K562 (cell line): ENCODE measurements around the gene COL26A1. TPM values are rescaled to one million over a fixed set of nuclear protein-coding genes. Genes with fewer than 3 reads are reported as not detected.

Experiments
- ATAC-seq: fragments of 200-7000 bp; cut with Tn5 transposase; 3 replicates; pipeline ENCODE4 v1.9.1; 2020; ENCODE audit warnings: moderate library complexity
- BruUV-seq: library from RNA; stranded (reverse); fragments of 400-500 nt; replicated peaks from 2 replicates; lab custom pipeline; 2021; lab: Mats Ljungman, UMichigan
- CTCF ChIA-PET: fragments of 300-600 bp; formaldehyde crosslinking; extraction: SDS; loops from one replicate; lab custom pipeline; 2021; ENCODE audit warnings: low intra/inter-chr PET ratio; lab: Yijun Ruan, JAX
- POLR2A ChIA-PET: fragments of 300-600, 350-650 bp; sonication (Branson Sonifier 250); formaldehyde crosslinking; extraction: SDS; loops from one replicate; lab custom pipeline; 2021; ENCODE audit warnings: antibody characterized with exemption, inconsistent platforms; lab: Yijun Ruan, JAX
- DNase-seq, 4 experiments: peaks; one replicate each; pipeline versions ENCODE4 v3.0.0 to v3.0.0-alpha.2; 2011 to 2018; ENCODE audit warnings: low spot score in 3 of 4, mixed read lengths in 3 of 4; ENCODE audit errors: extremely low read depth in 1 of 4
- FAIRE-seq: peaks from 2 replicates; lab custom pipeline; 2011; peaks lifted over from hg19 to GRCh38; lab: Jason Lieb, UNC
- H2AFZ ChIP-seq: 2 replicates; pipeline ENCODE4 v1.6.0; 2011; ENCODE audit warnings: low read depth, low read length, control low read depth, inconsistent platforms
- H3K27ac ChIP-seq: fragments of 200-600 bp; 3 replicates; pipeline ENCODE4 v1.8.0; 2011; ENCODE audit warnings: low read depth, mild to moderate bottlenecking, control low read depth, inconsistent platforms, low read length, moderate library complexity, mixed read lengths; ENCODE audit errors: extremely low read depth
- H3K27me3 ChIP-seq, 2 experiments: fragments of 300-600 bp in 1 of 2; 2 replicates in 1 of 2; 3 replicates in 1 of 2; pipeline versions ENCODE4 v1.6.0 to v1.8.0; 2011; ENCODE audit warnings: inconsistent platforms in 2 of 2, low read length in 2 of 2, mild to moderate bottlenecking in 1 of 2, mixed read lengths in 1 of 2, moderate library complexity in 1 of 2; ENCODE audit not compliant: control insufficient read depth in 2 of 2, insufficient read depth in 2 of 2
- H3K36me3 ChIP-seq: fragments of 300-600 bp; 3 replicates; pipeline ENCODE4 v1.8.0; 2011; ENCODE audit warnings: mild to moderate bottlenecking, low read length, inconsistent platforms; ENCODE audit not compliant: control insufficient read depth, insufficient read depth
- H3K4me1 ChIP-seq, 2 experiments: fragments of 200-600 bp in 1 of 2; replicated peaks in 1 of 2; 2 replicates in 1 of 2; 3 replicates in 1 of 2; pipeline versions ENCODE4 v1.5.1 to v1.8.0; 2011; ENCODE audit warnings: inconsistent platforms in 2 of 2, low read length in 2 of 2, mild to moderate bottlenecking in 1 of 2, mixed read lengths in 1 of 2, moderate library complexity in 1 of 2; ENCODE audit not compliant: control insufficient read depth in 2 of 2, insufficient read depth in 2 of 2
- H3K4me2 ChIP-seq: 2 replicates; pipeline ENCODE4 v1.6.1; 2011; ENCODE audit warnings: low read length, control low read depth, inconsistent platforms, mixed read lengths; ENCODE audit not compliant: insufficient read depth
- H3K4me3 ChIP-seq: fragments of 200-600 bp; sonication (generic), shearing (Covaris generic); 2 replicates; pipeline ENCODE4 v1.5.1; 2016; ENCODE audit warnings: control low read depth, inconsistent platforms
- H3K79me2 ChIP-seq: fragments of 200-600 bp; 3 replicates; pipeline ENCODE4 v1.8.0; 2011; ENCODE audit warnings: low read length, inconsistent platforms; ENCODE audit not compliant: control insufficient read depth, insufficient read depth
- H3K9ac ChIP-seq, 2 experiments: 2 replicates each; pipeline versions ENCODE4 v1.6.0 to v1.6.1; 2011; ENCODE audit warnings: low read depth in 2 of 2, low read length in 2 of 2, control low read depth in 1 of 2, inconsistent platforms in 1 of 2, mild to moderate bottlenecking in 1 of 2, mixed read lengths in 1 of 2; ENCODE audit not compliant: insufficient read depth in 1 of 2
- H3K9me1 ChIP-seq: one replicate; pipeline ENCODE4 v1.6.0; 2011; ENCODE audit warnings: inconsistent platforms, mild to moderate bottlenecking, low read length, moderate library complexity; ENCODE audit not compliant: control insufficient read depth, insufficient read depth
- H3K9me3 ChIP-seq: replicated peaks from 2 replicates; pipeline ENCODE4 v1.5.1; 2011; ENCODE audit warnings: low read depth, low read length, inconsistent platforms; ENCODE audit not compliant: control insufficient read depth, insufficient read depth
- H4K20me1 ChIP-seq: replicated peaks from 2 replicates; pipeline ENCODE4 v1.6.1; 2011; ENCODE audit warnings: low read length, inconsistent platforms, mixed read lengths; ENCODE audit not compliant: control insufficient read depth, insufficient read depth
- CAMTA2 ChIP-seq: fragments of 250-450 bp; sonication (Bioruptor Pico); conservative IDR thresholded peaks from 2 replicates; pipeline ENCODE4 v1.5.1; 2022
- RB1 ChIP-seq: fragments of 450-650 bp; IDR thresholded peaks from 2 replicates; pipeline ENCODE4 v1.6.1; 2017; ENCODE audit warnings: low read depth, mild to moderate bottlenecking
- STAT5A ChIP-seq: IDR thresholded peaks from 2 replicates; pipeline ENCODE4 v1.6.1; 2012; ENCODE audit warnings: low read length, inconsistent platforms, borderline replicate concordance
- ZBED1 ChIP-seq: IDR thresholded peaks from 2 replicates; pipeline ENCODE4 v1.6.1; 2014
- WGBS: fragments of 100-300 bp; shearing (Covaris generic); methylation state at CpG from one replicate; pipeline ENCODE4 v1.1.6; 2016; ENCODE audit warnings: low coverage, mixed read lengths; ENCODE audit not compliant: insufficient coverage; ENCODE audit errors: missing lambda C conversion rate; 5-methylcytosine and 5-hydroxymethylcytosine counted together
- in situ Hi-C: fragments of 300-500 bp; cut with MboI; formaldehyde crosslinking; loops from 4 replicates; pipeline ENCODE4 v1.15.0; 2018; ENCODE audit warnings: inconsistent platforms, mixed read lengths
- intact Hi-C: fragments of 100-400 bp; cut with micrococcal nuclease; formaldehyde crosslinking; loops from 2 replicates; pipeline ENCODE4 v1.14.2; 2022
- polyA plus RNA-seq, 8 experiments: library from polyadenylated mRNA; depleted of rRNA in 4 of 8; stranded (reverse) in 5 of 8; unstranded in 3 of 8; fragments of >200 nt; fragmentation: Nextera tagmentation in 2 of 8; fragmentation: Illumina TruSeq in 1 of 8; extraction: Ambion mirVana in 2 of 8; extraction: Trizol in 1 of 8; gene quantifications; 2 replicates each; pipeline versions ENCODE4 v1.2.1 to v1.2.3, GENCODE V29; 2011 to 2014; ENCODE audit warnings: inconsistent platforms in 1 of 8, missing spikeins in 1 of 8
- total RNA-seq, 7 experiments: library from RNA; depleted of rRNA in 6 of 7; stranded (reverse); fragments of >200 nt in 6 of 7; fragmentation: Illumina TruSeq in 2 of 7; extraction: Trizol in 2 of 7; gene quantifications; 2 replicates each; pipeline versions ENCODE4 v1.2.1 to v1.2.3, GENCODE V29; 2011 to 2021; ENCODE audit warnings: low replicate concordance in 1 of 7
- TF ChIP-seq, protein P1 (sequence below): conservative IDR thresholded peaks from 2 replicates; pipeline ENCODE4 v1.6.1; 2011; ENCODE audit warnings: low read depth, mild to moderate bottlenecking, low read length; ENCODE audit not compliant: control insufficient read depth
- TF ChIP-seq, protein P2 (sequence below): fragments of 200-600 bp; sonication (generic); IDR thresholded peaks from one replicate; pipeline ENCODE4 v1.6.1; 2012; ENCODE audit warnings: mild to moderate bottlenecking, low read depth, low read length, inconsistent platforms
- TF ChIP-seq, protein P3 (sequence below): fragments of 250-450 bp; sonication (Bioruptor Pico); IDR thresholded peaks from 2 replicates; pipeline ENCODE4 v1.4.0; 2020; ENCODE audit warnings: mild to moderate bottlenecking, moderate library complexity, borderline replicate concordance

Gene COL26A1
- total and polyA plus RNA-seq, 9 of the 15 experiments (the other 6 are each of a cell fraction or from before 2014, with no cell fraction given) = 0.04 to 0.39 (median 0.07) TPM; not detected in 5

DNA sequence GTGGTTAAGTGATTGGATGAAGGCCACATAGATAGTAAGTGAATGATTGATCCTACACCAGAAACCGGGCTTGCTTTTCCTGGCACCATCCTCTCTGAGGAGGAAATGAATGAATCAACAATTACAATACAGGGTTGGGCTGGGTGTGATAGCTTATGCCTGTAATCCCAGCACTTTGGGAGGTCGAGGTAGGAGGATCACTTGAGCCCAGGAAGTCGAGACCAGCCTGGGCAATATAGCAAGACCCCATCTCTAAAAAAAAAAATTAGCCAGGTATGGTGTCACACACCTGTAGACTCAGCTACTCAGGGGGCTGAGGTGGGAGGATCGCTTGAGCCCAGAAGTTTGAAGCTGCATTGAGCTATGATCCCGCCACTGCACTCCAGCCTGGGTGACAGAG lies 111.5 kb downstream of the COL26A1 start:
- Histone ChIP-seq H3K4me3 (no peak overlapping the region), H2AFZ (no peak overlapping the region), H3K4me1 (no peaks in the 10 kb centered on the region), H3K79me2 (no peaks in the 10 kb centered on the region), H3K9ac (no peak overlapping the region), H3K4me2 (no peak overlapping the region), H3K9me3 (peaks cover 3% of the 10 kb centered on the region), H3K27me3 (peaks cover 25 to 53% of the 10 kb centered on the region in 2 experiments), H3K27ac (no peak overlapping the region), H4K20me1 (peaks cover 3% of the 10 kb centered on the region; the same call in 1 of the 2 replicates), H3K36me3 (no peaks in the 10 kb centered on the region), H3K9me1 (no peaks in the 10 kb centered on the region)
- intact Hi-C loops (no loop called here), in situ Hi-C loops (no loop called here)
- FAIRE-seq (no peak), ATAC-seq (no peak), DNase-seq (no peak)
- ChIA-PET CTCF (no interaction called here), POLR2A (interaction anchor here (0.6 kb wide), 1 partner anchor 1038 kb away, joined by 3 read pairs; the partner anchor contains the start of gene PPP1R35)
- BruUV-seq = no TSS peak
- WGBS = 3% methylated on average over 5 of the region's 5 CpGs
- TF ChIP-seq, protein P1, sequence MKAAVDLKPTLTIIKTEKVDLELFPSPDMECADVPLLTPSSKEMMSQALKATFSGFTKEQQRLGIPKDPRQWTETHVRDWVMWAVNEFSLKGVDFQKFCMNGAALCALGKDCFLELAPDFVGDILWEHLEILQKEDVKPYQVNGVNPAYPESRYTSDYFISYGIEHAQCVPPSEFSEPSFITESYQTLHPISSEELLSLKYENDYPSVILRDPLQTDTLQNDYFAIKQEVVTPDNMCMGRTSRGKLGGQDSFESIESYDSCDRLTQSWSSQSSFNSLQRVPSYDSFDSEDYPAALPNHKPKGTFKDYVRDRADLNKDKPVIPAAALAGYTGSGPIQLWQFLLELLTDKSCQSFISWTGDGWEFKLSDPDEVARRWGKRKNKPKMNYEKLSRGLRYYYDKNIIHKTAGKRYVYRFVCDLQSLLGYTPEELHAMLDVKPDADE = no peak
- TF ChIP-seq, protein P2, sequence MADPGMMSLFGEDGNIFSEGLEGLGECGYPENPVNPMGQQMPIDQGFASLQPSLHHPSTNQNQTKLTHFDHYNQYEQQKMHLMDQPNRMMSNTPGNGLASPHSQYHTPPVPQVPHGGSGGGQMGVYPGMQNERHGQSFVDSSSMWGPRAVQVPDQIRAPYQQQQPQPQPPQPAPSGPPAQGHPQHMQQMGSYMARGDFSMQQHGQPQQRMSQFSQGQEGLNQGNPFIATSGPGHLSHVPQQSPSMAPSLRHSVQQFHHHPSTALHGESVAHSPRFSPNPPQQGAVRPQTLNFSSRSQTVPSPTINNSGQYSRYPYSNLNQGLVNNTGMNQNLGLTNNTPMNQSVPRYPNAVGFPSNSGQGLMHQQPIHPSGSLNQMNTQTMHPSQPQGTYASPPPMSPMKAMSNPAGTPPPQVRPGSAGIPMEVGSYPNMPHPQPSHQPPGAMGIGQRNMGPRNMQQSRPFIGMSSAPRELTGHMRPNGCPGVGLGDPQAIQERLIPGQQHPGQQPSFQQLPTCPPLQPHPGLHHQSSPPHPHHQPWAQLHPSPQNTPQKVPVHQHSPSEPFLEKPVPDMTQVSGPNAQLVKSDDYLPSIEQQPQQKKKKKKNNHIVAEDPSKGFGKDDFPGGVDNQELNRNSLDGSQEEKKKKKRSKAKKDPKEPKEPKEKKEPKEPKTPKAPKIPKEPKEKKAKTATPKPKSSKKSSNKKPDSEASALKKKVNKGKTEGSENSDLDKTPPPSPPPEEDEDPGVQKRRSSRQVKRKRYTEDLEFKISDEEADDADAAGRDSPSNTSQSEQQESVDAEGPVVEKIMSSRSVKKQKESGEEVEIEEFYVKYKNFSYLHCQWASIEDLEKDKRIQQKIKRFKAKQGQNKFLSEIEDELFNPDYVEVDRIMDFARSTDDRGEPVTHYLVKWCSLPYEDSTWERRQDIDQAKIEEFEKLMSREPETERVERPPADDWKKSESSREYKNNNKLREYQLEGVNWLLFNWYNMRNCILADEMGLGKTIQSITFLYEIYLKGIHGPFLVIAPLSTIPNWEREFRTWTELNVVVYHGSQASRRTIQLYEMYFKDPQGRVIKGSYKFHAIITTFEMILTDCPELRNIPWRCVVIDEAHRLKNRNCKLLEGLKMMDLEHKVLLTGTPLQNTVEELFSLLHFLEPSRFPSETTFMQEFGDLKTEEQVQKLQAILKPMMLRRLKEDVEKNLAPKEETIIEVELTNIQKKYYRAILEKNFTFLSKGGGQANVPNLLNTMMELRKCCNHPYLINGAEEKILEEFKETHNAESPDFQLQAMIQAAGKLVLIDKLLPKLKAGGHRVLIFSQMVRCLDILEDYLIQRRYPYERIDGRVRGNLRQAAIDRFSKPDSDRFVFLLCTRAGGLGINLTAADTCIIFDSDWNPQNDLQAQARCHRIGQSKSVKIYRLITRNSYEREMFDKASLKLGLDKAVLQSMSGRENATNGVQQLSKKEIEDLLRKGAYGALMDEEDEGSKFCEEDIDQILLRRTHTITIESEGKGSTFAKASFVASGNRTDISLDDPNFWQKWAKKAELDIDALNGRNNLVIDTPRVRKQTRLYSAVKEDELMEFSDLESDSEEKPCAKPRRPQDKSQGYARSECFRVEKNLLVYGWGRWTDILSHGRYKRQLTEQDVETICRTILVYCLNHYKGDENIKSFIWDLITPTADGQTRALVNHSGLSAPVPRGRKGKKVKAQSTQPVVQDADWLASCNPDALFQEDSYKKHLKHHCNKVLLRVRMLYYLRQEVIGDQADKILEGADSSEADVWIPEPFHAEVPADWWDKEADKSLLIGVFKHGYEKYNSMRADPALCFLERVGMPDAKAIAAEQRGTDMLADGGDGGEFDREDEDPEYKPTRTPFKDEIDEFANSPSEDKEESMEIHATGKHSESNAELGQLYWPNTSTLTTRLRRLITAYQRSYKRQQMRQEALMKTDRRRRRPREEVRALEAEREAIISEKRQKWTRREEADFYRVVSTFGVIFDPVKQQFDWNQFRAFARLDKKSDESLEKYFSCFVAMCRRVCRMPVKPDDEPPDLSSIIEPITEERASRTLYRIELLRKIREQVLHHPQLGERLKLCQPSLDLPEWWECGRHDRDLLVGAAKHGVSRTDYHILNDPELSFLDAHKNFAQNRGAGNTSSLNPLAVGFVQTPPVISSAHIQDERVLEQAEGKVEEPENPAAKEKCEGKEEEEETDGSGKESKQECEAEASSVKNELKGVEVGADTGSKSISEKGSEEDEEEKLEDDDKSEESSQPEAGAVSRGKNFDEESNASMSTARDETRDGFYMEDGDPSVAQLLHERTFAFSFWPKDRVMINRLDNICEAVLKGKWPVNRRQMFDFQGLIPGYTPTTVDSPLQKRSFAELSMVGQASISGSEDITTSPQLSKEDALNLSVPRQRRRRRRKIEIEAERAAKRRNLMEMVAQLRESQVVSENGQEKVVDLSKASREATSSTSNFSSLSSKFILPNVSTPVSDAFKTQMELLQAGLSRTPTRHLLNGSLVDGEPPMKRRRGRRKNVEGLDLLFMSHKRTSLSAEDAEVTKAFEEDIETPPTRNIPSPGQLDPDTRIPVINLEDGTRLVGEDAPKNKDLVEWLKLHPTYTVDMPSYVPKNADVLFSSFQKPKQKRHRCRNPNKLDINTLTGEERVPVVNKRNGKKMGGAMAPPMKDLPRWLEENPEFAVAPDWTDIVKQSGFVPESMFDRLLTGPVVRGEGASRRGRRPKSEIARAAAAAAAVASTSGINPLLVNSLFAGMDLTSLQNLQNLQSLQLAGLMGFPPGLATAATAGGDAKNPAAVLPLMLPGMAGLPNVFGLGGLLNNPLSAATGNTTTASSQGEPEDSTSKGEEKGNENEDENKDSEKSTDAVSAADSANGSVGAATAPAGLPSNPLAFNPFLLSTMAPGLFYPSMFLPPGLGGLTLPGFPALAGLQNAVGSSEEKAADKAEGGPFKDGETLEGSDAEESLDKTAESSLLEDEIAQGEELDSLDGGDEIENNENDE = no peak
- no peak for TF ChIP-seq ZBED1
- TF ChIP-seq RB1 = no peak
- TF ChIP-seq STAT5A = no peak
- TF ChIP-seq CAMTA2 (CRISPR knock-in tag) = no peak
- TF ChIP-seq, protein P3, sequence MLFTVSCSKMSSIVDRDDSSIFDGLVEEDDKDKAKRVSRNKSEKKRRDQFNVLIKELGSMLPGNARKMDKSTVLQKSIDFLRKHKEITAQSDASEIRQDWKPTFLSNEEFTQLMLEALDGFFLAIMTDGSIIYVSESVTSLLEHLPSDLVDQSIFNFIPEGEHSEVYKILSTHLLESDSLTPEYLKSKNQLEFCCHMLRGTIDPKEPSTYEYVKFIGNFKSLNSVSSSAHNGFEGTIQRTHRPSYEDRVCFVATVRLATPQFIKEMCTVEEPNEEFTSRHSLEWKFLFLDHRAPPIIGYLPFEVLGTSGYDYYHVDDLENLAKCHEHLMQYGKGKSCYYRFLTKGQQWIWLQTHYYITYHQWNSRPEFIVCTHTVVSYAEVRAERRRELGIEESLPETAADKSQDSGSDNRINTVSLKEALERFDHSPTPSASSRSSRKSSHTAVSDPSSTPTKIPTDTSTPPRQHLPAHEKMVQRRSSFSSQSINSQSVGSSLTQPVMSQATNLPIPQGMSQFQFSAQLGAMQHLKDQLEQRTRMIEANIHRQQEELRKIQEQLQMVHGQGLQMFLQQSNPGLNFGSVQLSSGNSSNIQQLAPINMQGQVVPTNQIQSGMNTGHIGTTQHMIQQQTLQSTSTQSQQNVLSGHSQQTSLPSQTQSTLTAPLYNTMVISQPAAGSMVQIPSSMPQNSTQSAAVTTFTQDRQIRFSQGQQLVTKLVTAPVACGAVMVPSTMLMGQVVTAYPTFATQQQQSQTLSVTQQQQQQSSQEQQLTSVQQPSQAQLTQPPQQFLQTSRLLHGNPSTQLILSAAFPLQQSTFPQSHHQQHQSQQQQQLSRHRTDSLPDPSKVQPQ = no peak
